CD14-positive monocyte (primary cell): ENCODE data around the gene PLA2G1B. TPM values are rescaled to one million over a fixed set of nuclear protein-coding genes. Genes with fewer than 3 reads are reported as not detected.

Experiments
- DNase-seq, 3 donors: peaks; one replicate each; pipeline ENCODE4 v3.0.0-alpha.2; 2011 to 2022
- H2AFZ ChIP-seq: 2 replicates; pipeline ENCODE4 v1.6.0; 2012; ENCODE audit warnings: mild to moderate bottlenecking, low read depth, low read length, inconsistent platforms; ENCODE audit not compliant: insufficient read depth, poor library complexity, severe bottlenecking
- H3K27ac ChIP-seq, 2 donors: 1 replicate in 1 of 2; 2 replicates in 1 of 2; pipeline ENCODE4 v1.5.1; 2012 to 2013; ENCODE audit warnings: low read length in 2 of 2, control low read depth in 1 of 2, inconsistent platforms in 1 of 2, low read depth in 1 of 2, mild to moderate bottlenecking in 1 of 2
- H3K27me3 ChIP-seq, 2 donors: one replicate each; pipeline versions ENCODE4 v1.6.0 to v1.6.1; 2011 to 2013; ENCODE audit warnings: low read length in 2 of 2; ENCODE audit not compliant: control insufficient read depth in 2 of 2, insufficient read depth in 2 of 2
- H3K36me3 ChIP-seq, 2 donors: replicated peaks in 1 of 2; 1 replicate in 1 of 2; 2 replicates in 1 of 2; pipeline versions ENCODE4 v1.5.1 to v1.6.1; 2012 to 2013; ENCODE audit warnings: low read length in 2 of 2, control low read depth in 1 of 2, inconsistent platforms in 1 of 2, mild to moderate bottlenecking in 1 of 2; ENCODE audit not compliant: insufficient read depth in 2 of 2, control insufficient read depth in 1 of 2
- H3K4me1 ChIP-seq, 2 donors: 1 replicate in 1 of 2; 2 replicates in 1 of 2; pipeline versions ENCODE4 v1.5.1 to v1.6.1; 2012 to 2013; ENCODE audit warnings: low read length in 2 of 2, control low read depth in 1 of 2, inconsistent platforms in 1 of 2, mild to moderate bottlenecking in 1 of 2, moderate library complexity in 1 of 2; ENCODE audit not compliant: insufficient read depth in 2 of 2, control insufficient read depth in 1 of 2
- H3K4me2 ChIP-seq: replicated peaks from 2 replicates; pipeline ENCODE3; 2012; ENCODE audit warnings: low read length, moderate library complexity, mild to moderate bottlenecking; ENCODE audit not compliant: poor library complexity, severe bottlenecking; ENCODE audit errors: extremely low read depth
- H3K4me3 ChIP-seq, 3 experiments: fragments of 200-600 bp in 1 of 3; sonication (generic) in 1 of 3; replicated peaks in 1 of 3; 1 replicate in 2 of 3; 2 replicates in 1 of 3; pipeline ENCODE4 v1.5.1; 2011 to 2013; ENCODE audit warnings: low read length in 3 of 3, mild to moderate bottlenecking in 3 of 3, control low read depth in 2 of 3, low read depth in 2 of 3, inconsistent platforms in 1 of 3, moderate library complexity in 1 of 3
- H3K79me2 ChIP-seq: 2 replicates; pipeline ENCODE4 v1.6.0; 2012; ENCODE audit warnings: mild to moderate bottlenecking, control low read depth, inconsistent platforms, low read length, moderate library complexity; ENCODE audit not compliant: insufficient read depth
- H3K9ac ChIP-seq: 2 replicates; pipeline ENCODE4 v1.6.0; 2017; ENCODE audit warnings: low read length, mild to moderate bottlenecking; ENCODE audit not compliant: insufficient read depth, poor library complexity, severe bottlenecking
- H3K9me3 ChIP-seq, 2 donors: replicated peaks in 1 of 2; 1 replicate in 1 of 2; 2 replicates in 1 of 2; pipeline versions ENCODE4 v1.5.1 to v1.6.1; 2012 to 2013; ENCODE audit warnings: low read length in 2 of 2, control low read depth in 1 of 2; ENCODE audit not compliant: control insufficient read depth in 1 of 2, insufficient read depth in 1 of 2
- H4K20me1 ChIP-seq: 2 replicates; pipeline ENCODE4 v1.6.0; 2012; ENCODE audit warnings: mild to moderate bottlenecking, low read length, control low read depth, moderate library complexity; ENCODE audit not compliant: insufficient read depth
- H3K27ac Mint-ChIP-seq, 7 donors: one replicate each; pipeline ENCODE4 v1.8.0; 2020; ENCODE audit warnings: mild to moderate bottlenecking in 7 of 7, mixed read lengths in 7 of 7, moderate library complexity in 6 of 7, inconsistent platforms in 2 of 7
- H3K27me3 Mint-ChIP-seq, 3 donors: one replicate each; pipeline ENCODE4 v1.8.0; 2021 to 2022; ENCODE audit warnings: low read depth in 3 of 3, mild to moderate bottlenecking in 3 of 3, mixed read lengths in 3 of 3, moderate library complexity in 3 of 3, inconsistent platforms in 1 of 3
- H3K36me3 Mint-ChIP-seq, 2 donors: one replicate each; pipeline ENCODE4 v1.8.0; 2020; ENCODE audit warnings: mixed read lengths in 2 of 2, inconsistent platforms in 1 of 2, mild to moderate bottlenecking in 1 of 2
- H3K4me1 Mint-ChIP-seq: one replicate; pipeline ENCODE4 v1.8.0; 2020; ENCODE audit warnings: mild to moderate bottlenecking, mixed read lengths
- H3K4me3 Mint-ChIP-seq, 2 donors: one replicate each; pipeline ENCODE4 v1.8.0; 2020; ENCODE audit warnings: mild to moderate bottlenecking in 2 of 2, mixed read lengths in 2 of 2, moderate library complexity in 1 of 2
- H3K9me3 Mint-ChIP-seq, 7 donors: one replicate each; pipeline ENCODE4 v1.8.0; 2020 to 2022; ENCODE audit warnings: mixed read lengths in 7 of 7, mild to moderate bottlenecking in 6 of 7, moderate library complexity in 6 of 7, inconsistent platforms in 2 of 7
- CTCF ChIP-seq: fragments of 200-600 bp; IDR thresholded peaks from one replicate; pipeline ENCODE4 v1.8.0; 2022; ENCODE audit warnings: antibody characterized with exemption, mild to moderate bottlenecking
- WGBS: methylation state at CpG from one replicate; pipeline ENCODE4 v1.1.5; 2013; ENCODE audit warnings: missing lambda C conversion rate; ENCODE audit not compliant: insufficient coverage; 5-methylcytosine and 5-hydroxymethylcytosine counted together
- intact Hi-C, 2 donors: fragments of 100-400 bp; cut with micrococcal nuclease; formaldehyde crosslinking; loops; one replicate each; pipeline versions ENCODE4 v1.15.0 to v1.15.1; 2023
- polyA plus RNA-seq, 3 donors: library from polyadenylated mRNA; depleted of rRNA in 1 of 3; unstranded in 2 of 3; stranded (reverse) in 1 of 3; fragments of 300-500 nt in 2 of 3; fragments of >200 nt in 1 of 3; fragmentation: Illumina TruSeq in 2 of 3; gene quantifications; 1 replicate in 2 of 3; 2 replicates in 1 of 3; pipeline ENCODE4 v1.2.3, GENCODE V29; 2012 to 2021

Gene PLA2G1B
- polyA plus RNA-seq, 3 donors: not detected

GRCh38 chr12:120323772-120324171 is 3.8 kb downstream of the PLA2G1B start:
- Histone ChIP-seq H3K4me2 (no peak overlapping the region), H3K4me1 (peaks cover 6% of the 10 kb centered on the region in 2 donors), H2AFZ (no peak overlapping the region), H3K4me3 (no peak overlapping the region), H3K9ac (no peak overlapping the region), H3K79me2 (no peaks in the 10 kb centered on the region), H3K27me3 (no peaks in the 10 kb centered on the region), H3K27ac (no peak overlapping the region), H3K36me3 (no peaks in the 10 kb centered on the region), H4K20me1 (no peaks in the 10 kb centered on the region), H3K9me3 (no peaks in the 10 kb centered on the region)
- no CpG with 5 or more reads among the region's 2 CpGs for WGBS
- H3K27me3 Mint-ChIP-seq: peaks cover 4 to 8% (median 7%) of the 10 kb centered on the region in 3 donors
- TF ChIP-seq CTCF: no peak
- H3K4me3 Mint-ChIP-seq: no peak overlapping the region
- peaks cover 7% of the 10 kb centered on the region for H3K4me1 Mint-ChIP-seq
- no peak overlapping the region for H3K27ac Mint-ChIP-seq
- no peaks in the 10 kb centered on the region for H3K36me3 Mint-ChIP-seq
- no peak for DNase-seq
- intact Hi-C loops: no loop called here
- H3K9me3 Mint-ChIP-seq: no peaks in the 10 kb centered on the region

GRCh38 chr12:120321382-120322202 is 6.0 kb downstream of the PLA2G1B start:
- Histone ChIP-seq H3K4me3 (no peak overlapping the region), H3K4me2 (no peak overlapping the region), H3K9ac (no peak overlapping the region), H3K27ac (no peak overlapping the region), H3K9me3 (no peaks in the 10 kb centered on the region), H3K79me2 (no peaks in the 10 kb centered on the region), H3K27me3 (no peaks in the 10 kb centered on the region), H4K20me1 (no peaks in the 10 kb centered on the region), H3K36me3 (no peaks in the 10 kb centered on the region), H3K4me1 (peaks cover 17 to 19% of the 10 kb centered on the region in 2 donors), H2AFZ (no peak overlapping the region)
- intact Hi-C loops: no loop called here
- peaks cover 0 to 2% (median 0%) of the 10 kb centered on the region in 7 donors for H3K9me3 Mint-ChIP-seq
- no peak for TF ChIP-seq CTCF
- WGBS: 96% methylated on average over 5 of the region's 13 CpGs
- no peaks in the 10 kb centered on the region for H3K36me3 Mint-ChIP-seq
- H3K27me3 Mint-ChIP-seq: peaks cover 4 to 7% (median 7%) of the 10 kb centered on the region in 3 donors
- H3K4me1 Mint-ChIP-seq: peaks cover 18% of the 10 kb centered on the region
- no peak overlapping the region for H3K4me3 Mint-ChIP-seq
- DNase-seq: no peak
- no peak overlapping the region for H3K27ac Mint-ChIP-seq
